H1 (cell line): ENCODE data around the gene OR2V2. TPM values are rescaled to one million over a fixed set of nuclear protein-coding genes. Genes with fewer than 3 reads are reported as not detected.

ENCODE experiments used
- CTCF ChIA-PET: fragments of 300-600 bp; sonication (Branson Sonifier 250); formaldehyde crosslinking; loops from one replicate; lab custom pipeline; 2021; ENCODE audit not compliant: partially characterized antibody; lab: Charles Lee
- POLR2A ChIA-PET: fragments of 300-600 bp; sonication (Branson Sonifier 250); formaldehyde crosslinking; loops from one replicate; lab custom pipeline; 2021; ENCODE audit warnings: inconsistent platforms; ENCODE audit not compliant: partially characterized antibody; lab: Charles Lee
- DNase-seq, 2 experiments: peaks; one replicate each; pipeline versions ENCODE4 v3.0.0 to v3.0.0-alpha.2; 2010 to 2022; ENCODE audit warnings: low spot score in 2 of 2, low read depth in 1 of 2, mixed read lengths in 1 of 2
- FAIRE-seq: peaks from 2 replicates; lab custom pipeline; 2011; peaks lifted over from hg19 to GRCh38; lab: Jason Lieb, UNC
- H2AFZ ChIP-seq: 2 replicates; pipeline ENCODE4 v1.8.1; 2012; ENCODE audit warnings: low read length, inconsistent platforms
- H2AK5ac ChIP-seq: 2 replicates; pipeline ENCODE4 v1.6.1; 2013; ENCODE audit warnings: low read depth, low read length
- H2BK120ac ChIP-seq: replicated peaks from 2 replicates; pipeline ENCODE3; 2013; ENCODE audit warnings: low read depth, low read length, inconsistent platforms
- H2BK12ac ChIP-seq: 2 replicates; pipeline ENCODE4 v1.6.1; 2013; ENCODE audit warnings: low read depth, low read length
- H2BK15ac ChIP-seq: 2 replicates; pipeline ENCODE4 v1.6.1; 2013; ENCODE audit warnings: low read length
- H2BK20ac ChIP-seq: 2 replicates; pipeline ENCODE4 v1.6.1; 2013; ENCODE audit warnings: low read length
- H2BK5ac ChIP-seq: 2 replicates; pipeline ENCODE4 v1.6.1; 2013; ENCODE audit warnings: low read depth, low read length
- H3K14ac ChIP-seq: 2 replicates; pipeline ENCODE4 v1.6.1; 2013; ENCODE audit warnings: inconsistent platforms; ENCODE audit not compliant: insufficient read length
- H3K18ac ChIP-seq: 2 replicates; pipeline ENCODE4 v1.6.1; 2013; ENCODE audit warnings: low read length; ENCODE audit errors: extremely low read depth
- H3K23ac ChIP-seq: 2 replicates; pipeline ENCODE4 v1.6.1; 2013; ENCODE audit warnings: inconsistent platforms; ENCODE audit not compliant: insufficient read length
- H3K23me2 ChIP-seq: 2 replicates; pipeline ENCODE4 v1.6.1; 2013; ENCODE audit warnings: low read depth, low read length
- H3K27ac ChIP-seq: 2 replicates; pipeline ENCODE4 v1.6.1; 2011; ENCODE audit warnings: low read depth, low read length, inconsistent platforms
- H3K27me3 ChIP-seq, 4 experiments: replicated peaks in 1 of 4; 1 replicate in 1 of 4; 2 replicates in 3 of 4; pipeline versions ENCODE4 v1.6.1 to v1.8.1; 2011 to 2013; ENCODE audit warnings: low read length in 3 of 4, mild to moderate bottlenecking in 3 of 4, inconsistent platforms in 2 of 4, mixed read lengths in 2 of 4, moderate library complexity in 1 of 4; ENCODE audit not compliant: control insufficient read depth in 3 of 4, insufficient read depth in 3 of 4; ENCODE audit errors: extremely low read depth in 1 of 4
- H3K36me3 ChIP-seq, 4 experiments: 2 replicates each; pipeline versions ENCODE4 v1.6.1 to v1.8.1; 2011 to 2013; ENCODE audit warnings: mild to moderate bottlenecking in 4 of 4, low read length in 3 of 4, moderate library complexity in 2 of 4, control low read depth in 1 of 4, inconsistent platforms in 1 of 4; ENCODE audit not compliant: insufficient read depth in 4 of 4, control insufficient read depth in 2 of 4
- H3K4ac ChIP-seq: replicated peaks from 2 replicates; pipeline ENCODE3; 2013; ENCODE audit warnings: low read length, low read depth, mixed read lengths, inconsistent platforms; ENCODE audit not compliant: insufficient read length
- H3K4me1 ChIP-seq, 4 experiments: replicated peaks in 1 of 4; 1 replicate in 1 of 4; 2 replicates in 3 of 4; pipeline versions ENCODE4 v1.6.1 to v1.8.1; 2011 to 2013; ENCODE audit warnings: low read length in 3 of 4, inconsistent platforms in 2 of 4, mixed read lengths in 1 of 4; ENCODE audit not compliant: insufficient read depth in 4 of 4, control insufficient read depth in 3 of 4
- H3K4me2 ChIP-seq, 2 experiments: 2 replicates each; pipeline versions ENCODE4 v1.6.1 to v1.8.1; 2011 to 2013; ENCODE audit warnings: low read depth in 2 of 2, low read length in 2 of 2, control low read depth in 1 of 2, inconsistent platforms in 1 of 2, mild to moderate bottlenecking in 1 of 2; ENCODE audit not compliant: insufficient read depth in 1 of 2
- H3K4me3 ChIP-seq, 4 experiments: fragments of 200-600, 300-600 bp in 1 of 4; sonication (generic), shearing (Covaris generic), sonication (Bioruptor Twin) in 1 of 4; 2 replicates each; pipeline versions ENCODE4 v1.5.1 to v1.8.1; 2011 to 2016; ENCODE audit warnings: low read length in 4 of 4, low read depth in 3 of 4, control low read depth in 2 of 4, inconsistent platforms in 2 of 4, mild to moderate bottlenecking in 2 of 4, mixed read lengths in 1 of 4, moderate library complexity in 1 of 4; ENCODE audit not compliant: insufficient read depth in 2 of 4; ENCODE audit errors: extremely low read depth in 1 of 4
- H3K56ac ChIP-seq: replicated peaks from 2 replicates; pipeline ENCODE3; 2013; ENCODE audit warnings: low read depth, mild to moderate bottlenecking, mixed read lengths, low read length, inconsistent platforms; ENCODE audit not compliant: insufficient read length
- H3K79me1 ChIP-seq: 2 replicates; pipeline ENCODE4 v1.6.1; 2013; ENCODE audit warnings: low read depth, low read length, control low read depth
- H3K79me2 ChIP-seq, 2 experiments: 2 replicates each; pipeline versions ENCODE4 v1.6.1 to v1.8.1; 2012 to 2013; ENCODE audit warnings: low read length in 2 of 2, mild to moderate bottlenecking in 2 of 2, inconsistent platforms in 1 of 2; ENCODE audit not compliant: insufficient read depth in 2 of 2, control insufficient read depth in 1 of 2
- H3K9ac ChIP-seq, 4 experiments: replicated peaks in 1 of 4; 1 replicate in 1 of 4; 2 replicates in 3 of 4; pipeline versions ENCODE4 v1.6.1 to v1.8.1; 2011 to 2013; ENCODE audit warnings: low read depth in 3 of 4, low read length in 3 of 4, control low read depth in 2 of 4, mild to moderate bottlenecking in 2 of 4, moderate library complexity in 2 of 4, inconsistent platforms in 1 of 4; ENCODE audit errors: extremely low read depth in 1 of 4
- H3K9me3 ChIP-seq, 2 experiments: 2 replicates each; pipeline versions ENCODE4 v1.6.1 to v1.8.1; 2012 to 2013; ENCODE audit warnings: mild to moderate bottlenecking in 2 of 2, moderate library complexity in 2 of 2, control low read depth in 1 of 2, inconsistent platforms in 1 of 2, low read depth in 1 of 2, low read length in 1 of 2, mixed read lengths in 1 of 2; ENCODE audit not compliant: insufficient read depth in 2 of 2
- H4K20me1 ChIP-seq, 2 experiments: replicated peaks in 1 of 2; 2 replicates each; pipeline versions ENCODE3 to v1.8.1; 2011 to 2013; ENCODE audit warnings: inconsistent platforms in 2 of 2, low read length in 2 of 2, mild to moderate bottlenecking in 1 of 2; ENCODE audit not compliant: insufficient read depth in 2 of 2, control insufficient read depth in 1 of 2
- H4K5ac ChIP-seq: 2 replicates; pipeline ENCODE4 v1.6.1; 2013; ENCODE audit warnings: low read length, low read depth, mixed read lengths, inconsistent platforms; ENCODE audit not compliant: insufficient read length
- H4K8ac ChIP-seq: 2 replicates; pipeline ENCODE4 v1.8.0; 2013; ENCODE audit warnings: mild to moderate bottlenecking, moderate library complexity, low read length, inconsistent platforms; ENCODE audit not compliant: insufficient read depth; ENCODE audit errors: extremely low read depth
- H4K91ac ChIP-seq: replicated peaks from 2 replicates; pipeline ENCODE3; 2013; ENCODE audit warnings: low read length, mixed read lengths, inconsistent platforms; ENCODE audit not compliant: insufficient read length
- SIRT6 ChIP-seq: IDR thresholded peaks from one replicate; pipeline ENCODE4 v1.7.1; 2012; ENCODE audit warnings: low read length, inconsistent platforms
- SP2 ChIP-seq: IDR thresholded peaks from 2 replicates; pipeline ENCODE4 v1.6.1; 2012; ENCODE audit warnings: mild to moderate bottlenecking, low read length, inconsistent platforms
- WGBS, 2 experiments: shearing (Covaris generic) in 1 of 2; methylation state at CpG; one replicate each; pipeline versions ENCODE4 v1.1.6 to v1.1.7; 2013 to 2015; ENCODE audit warnings: low lambda C conversion rate in 2 of 2, mixed read lengths in 2 of 2, inconsistent platforms in 1 of 2, low coverage in 1 of 2, missing lambda C conversion rate in 1 of 2; ENCODE audit not compliant: insufficient replicate concordance in 2 of 2, insufficient coverage in 1 of 2, insufficient read length in 1 of 2; ENCODE audit errors: extremely low coverage in 1 of 2, missing lambda C conversion rate in 1 of 2; 5-methylcytosine and 5-hydroxymethylcytosine counted together
- polyA plus RNA-seq, 7 experiments: library from polyadenylated mRNA; depleted of rRNA in 3 of 7; stranded (reverse) in 5 of 7; unstranded in 2 of 7; fragments of >200 nt in 5 of 7; fragments of 200-250 nt in 2 of 7; gene quantifications; 1 replicate in 5 of 7; 2 replicates in 1 of 7; 4 replicates in 1 of 7; pipeline versions ENCODE4 v1.2.1 to v1.2.3, GENCODE V29; 2011 to 2013; ENCODE audit warnings: missing spikeins in 2 of 7, mixed read lengths in 2 of 7
- total RNA-seq: library from RNA; stranded (reverse); fragmentation: NEBNext Ultra II Directional; extraction: Animal tissue kit (Norgen Biotek cat#: 25700); gene quantifications from 2 replicates; pipeline ENCODE4 v1.2.1, GENCODE V29; 2021

Gene OR2V2
- total and polyA plus RNA-seq, 2 of the 8 experiments (the other 6 are each of a cell fraction or from before 2014, with no cell fraction given), result not detected

DNA sequence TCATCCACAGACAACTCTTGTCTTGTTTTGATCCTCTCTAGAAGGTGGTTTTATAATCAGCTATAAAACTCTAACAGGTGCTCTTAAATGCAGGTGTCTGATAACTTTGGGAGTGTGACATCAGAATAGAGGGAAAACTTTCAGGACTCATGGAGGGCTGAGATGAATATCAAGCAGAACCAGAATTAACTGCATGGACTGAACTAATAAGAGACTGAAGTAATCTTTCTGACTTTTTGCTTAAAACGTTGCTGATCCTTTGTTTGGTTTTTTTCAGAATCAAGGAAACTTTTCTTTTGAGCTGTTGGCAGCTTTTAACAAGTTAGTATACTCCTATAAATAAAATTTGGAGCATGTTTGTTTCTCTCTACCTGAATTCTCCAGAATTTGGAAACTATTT is 2.3 kb upstream of the OR2V2 start:
- H3K4me3 ChIP-seq, result no peak overlapping the region
- no peak overlapping the region for H2BK120ac ChIP-seq
- no peaks in the 10 kb centered on the region for H3K79me2 ChIP-seq
- no peak overlapping the region for H4K91ac ChIP-seq
- H3K23ac ChIP-seq, result no peak overlapping the region
- no peak overlapping the region for H2BK12ac ChIP-seq
- no peak overlapping the region for H4K8ac ChIP-seq
- no peak overlapping the region for H2BK15ac ChIP-seq
- H3K56ac ChIP-seq, result no peak overlapping the region
- no peak overlapping the region for H3K4ac ChIP-seq
- FAIRE-seq, result no peak
- ChIA-PET POLR2A (no interaction called here), CTCF (no interaction called here)
- no peak overlapping the region for H2AK5ac ChIP-seq
- no peaks in the 10 kb centered on the region for H3K79me1 ChIP-seq
- no peak overlapping the region for H3K9ac ChIP-seq
- H3K9me3 ChIP-seq, result peaks cover 4 to 5% of the 10 kb centered on the region in 2 experiments; a peak in 2 of 4 replicates
- no peak overlapping the region for H2AFZ ChIP-seq
- H3K4me2 ChIP-seq, result no peak overlapping the region
- no peak overlapping the region for H4K5ac ChIP-seq
- no peak overlapping the region for H3K27ac ChIP-seq
- no peaks in the 10 kb centered on the region for H3K27me3 ChIP-seq
- H2BK20ac ChIP-seq, result no peak overlapping the region
- no peak overlapping the region for H2BK5ac ChIP-seq
- no peaks in the 10 kb centered on the region for H4K20me1 ChIP-seq
- H3K18ac ChIP-seq, result no peak overlapping the region
- H3K4me1 ChIP-seq, result peaks cover 1 to 4% (median 3%) of the 10 kb centered on the region in 4 experiments; a peak in 6 of 7 replicates
- 68% methylated on average over 1 of the region's 1 CpG; no CpG with 5 or more reads in 1 of the 2 experiments for WGBS, 2 experiments
- no peak overlapping the region for H3K14ac ChIP-seq
- no peaks in the 10 kb centered on the region for H3K36me3 ChIP-seq
- no peak for DNase-seq
- H3K23me2 ChIP-seq, result no peaks in the 10 kb centered on the region
- TF ChIP-seq SP2 (no peak), SIRT6 (no peak)
